A673 (cell line): ENCODE measurements around the gene PMVK. TPM values are rescaled to one million over a fixed set of nuclear protein-coding genes. Genes with fewer than 3 reads are reported as not detected.

Experiments used
- BruUV-seq: library from RNA; stranded (reverse); fragments of 400-500 nt; replicated peaks from 2 replicates; lab custom pipeline; 2021; lab: Mats Ljungman, UMichigan
- CTCF ChIA-PET: fragments of 300-600 bp; sonication (Branson Sonifier 250); formaldehyde crosslinking; loops from one replicate; lab custom pipeline; 2022; ENCODE audit warnings: antibody characterized with exemption; lab: Charles Lee
- POLR2A ChIA-PET: fragments of 300-600 bp; sonication (Branson Sonifier 250); formaldehyde crosslinking; loops from one replicate; lab custom pipeline; 2022; ENCODE audit warnings: antibody characterized with exemption; ENCODE audit not compliant: low non-redundant PET; lab: Charles Lee
- DNase-seq: peaks from one replicate; pipeline ENCODE4 v3.0.0-alpha.2; 2015; ENCODE audit warnings: low spot score
- H3K27ac ChIP-seq: fragments of 200-600 bp; sonication (generic); 2 replicates; pipeline ENCODE4 v1.5.1; 2016; ENCODE audit warnings: mixed run types, low read depth, mild to moderate bottlenecking, mixed read lengths, antibody characterized with exemption, low read length; ENCODE audit not compliant: poor library complexity, severe bottlenecking
- H3K27me3 ChIP-seq: fragments of 200-600 bp; sonication (generic); replicated peaks from 2 replicates; pipeline ENCODE4 v1.6.1; 2017; ENCODE audit warnings: mixed run types, low read depth, mild to moderate bottlenecking, mixed read lengths, antibody characterized with exemption, low read length; ENCODE audit not compliant: insufficient read depth, poor library complexity
- H3K36me3 ChIP-seq: fragments of 200-600 bp; sonication (generic); 2 replicates; pipeline ENCODE4 v1.6.1; 2016; ENCODE audit warnings: mixed run types, mild to moderate bottlenecking, mixed read lengths, antibody characterized with exemption, low read length; ENCODE audit not compliant: insufficient read depth, poor library complexity, severe bottlenecking
- H3K4me1 ChIP-seq: fragments of 200-600 bp; sonication (generic); 2 replicates; pipeline ENCODE4 v1.6.1; 2017; ENCODE audit warnings: mixed run types, mild to moderate bottlenecking, mixed read lengths, antibody characterized with exemption, low read length; ENCODE audit not compliant: insufficient read depth, poor library complexity, severe bottlenecking
- H3K4me3 ChIP-seq: fragments of 200-600 bp; sonication (generic); 2 replicates; pipeline ENCODE4 v1.5.1; 2016; ENCODE audit warnings: low read depth, mixed run types, mild to moderate bottlenecking, mixed read lengths, low read length; ENCODE audit not compliant: poor library complexity, severe bottlenecking
- H3K9me3 ChIP-seq: fragments of 200-600 bp; sonication (generic); 2 replicates; pipeline ENCODE4 v1.6.1; 2016; ENCODE audit warnings: mixed run types, low read depth, mild to moderate bottlenecking, mixed read lengths, antibody characterized with exemption, low read length; ENCODE audit not compliant: poor library complexity, severe bottlenecking
- CTCF ChIP-seq: fragments of 300-800, 200-600 bp; sonication (generic); conservative IDR thresholded peaks from 2 replicates; pipeline ENCODE4 v1.5.1; 2017; ENCODE audit warnings: low read depth, mild to moderate bottlenecking, antibody characterized with exemption, low read length, moderate library complexity, mixed read lengths
- EZH2 ChIP-seq: fragments of 200-600 bp; sonication (generic); IDR thresholded peaks from 2 replicates; pipeline ENCODE4 v1.6.1; 2017; ENCODE audit warnings: borderline replicate concordance, low read depth, mild to moderate bottlenecking, mixed read lengths, antibody characterized with exemption, low read length; ENCODE audit not compliant: poor library complexity, severe bottlenecking
- intact Hi-C: fragments of 100-400 bp; cut with micrococcal nuclease; formaldehyde crosslinking; loops from one replicate; pipeline ENCODE4 v1.10.0; 2022; ENCODE audit not compliant: unreplicated experiment
- total RNA-seq: library from RNA; stranded (reverse); gene quantifications from 2 replicates; pipeline ENCODE4 v1.2.3, GENCODE V29; 2021

The PMVK gene
- total RNA-seq, 1 experiment from 2014 or later = 30.8 TPM

GRCh38 chr1:154934358-154934948, 2.1 kb downstream of the PMVK start:
- ChIA-PET CTCF (no interaction called here), POLR2A (no interaction called here)
- TF ChIP-seq EZH2 = no peak
- no peak for TF ChIP-seq CTCF
- Histone ChIP-seq H3K9me3 (no peaks in the 10 kb centered on the region), H3K4me3 (no peak overlapping the region), H3K36me3 (no peaks in the 10 kb centered on the region), H3K27ac (no peak overlapping the region), H3K27me3 (no peaks in the 10 kb centered on the region), H3K4me1 (peaks cover 20% of the 10 kb centered on the region)
- no TSS peak for BruUV-seq
- DNase-seq = no peak
- intact Hi-C loops = no loop called here

GRCh38 chr1:154931940-154932487, 4.5 kb downstream of the PMVK start:
- intact Hi-C loops = no loop called here

GRCh38 chr1:154926201-154926600, 10.3 kb downstream of the PMVK start:
- TF ChIP-seq EZH2 (no peak), CTCF (no peak)
- ChIA-PET POLR2A (no interaction called here), CTCF (no interaction called here)
- Histone ChIP-seq H3K9me3 (no peaks in the 10 kb centered on the region), H3K27ac (no peak overlapping the region), H3K27me3 (no peaks in the 10 kb centered on the region), H3K36me3 (no peaks in the 10 kb centered on the region), H3K4me3 (no peak overlapping the region), H3K4me1 (no peaks in the 10 kb centered on the region)
- BruUV-seq = no TSS peak
- no peak for DNase-seq
- intact Hi-C loops = no loop called here

More at GRCh38 chr1:154931940-154932487, 4.5 kb downstream of the PMVK start:
- no peaks in the 10 kb centered on the region for H3K9me3 ChIP-seq
- no TSS peak for BruUV-seq
- peaks cover 11% of the 10 kb centered on the region for H3K4me1 ChIP-seq
- no peaks in the 10 kb centered on the region for H3K36me3 ChIP-seq
- TF ChIP-seq CTCF (no peak), EZH2 (no peak)
- CTCF ChIA-PET = no interaction called here
- no peaks in the 10 kb centered on the region for H3K27me3 ChIP-seq
- H3K4me3 ChIP-seq = no peak overlapping the region
- DNase-seq = no peak
- POLR2A ChIA-PET = no interaction called here
- no peak overlapping the region for H3K27ac ChIP-seq
